GM23338 (cell line): ENCODE measurements around the gene FAAH.

Experiments
- CREB1 ChIP-seq: fragments of 250-450 bp; sonication (Bioruptor Pico); IDR thresholded peaks from 2 replicates; pipeline ENCODE4 v1.5.0; 2020; ENCODE audit warnings: low read depth, mild to moderate bottlenecking, moderate library complexity
- CTCF ChIP-seq, 2 experiments: fragments of 200-600 bp in 1 of 2; sonication (generic) in 1 of 2; conservative IDR thresholded peaks; 2 replicates each; pipeline versions ENCODE4 v1.5.1 to v1.6.1; 2016 to 2017; ENCODE audit warnings: antibody characterized with exemption in 2 of 2, low read depth in 2 of 2, mild to moderate bottlenecking in 2 of 2, moderate library complexity in 1 of 2
- EZH2 ChIP-seq: fragments of 200-600 bp; sonication (generic); IDR thresholded peaks from one replicate; pipeline ENCODE4 v1.8.0; 2017; ENCODE audit warnings: antibody characterized with exemption, mild to moderate bottlenecking, low read depth; ENCODE audit not compliant: unreplicated experiment
- EZH2phosphoT487 ChIP-seq: fragments of 200-600 bp; sonication (generic); IDR thresholded peaks from one replicate; pipeline ENCODE4 v1.8.1; 2018; ENCODE audit warnings: antibody characterized with exemption; ENCODE audit not compliant: unreplicated experiment
- JUNB ChIP-seq: IDR thresholded peaks from one replicate; pipeline ENCODE4 v1.6.1; 2016; ENCODE audit warnings: antibody characterized with exemption; ENCODE audit not compliant: unreplicated experiment
- POLR2AphosphoS5 ChIP-seq: IDR thresholded peaks from 2 replicates; pipeline ENCODE4 v1.6.1; 2016; ENCODE audit warnings: antibody characterized with exemption, low read depth
- REST ChIP-seq: IDR thresholded peaks from one replicate; pipeline ENCODE4 v1.6.1; 2018; ENCODE audit warnings: antibody characterized with exemption; ENCODE audit not compliant: unreplicated experiment
- STAT1 ChIP-seq: IDR thresholded peaks from one replicate; pipeline ENCODE4 v1.6.1; 2016; ENCODE audit warnings: antibody characterized with exemption; ENCODE audit not compliant: unreplicated experiment
- ZNF114 ChIP-seq: fragments of 250-450 bp; sonication (Bioruptor Pico); IDR thresholded peaks from 2 replicates; pipeline ENCODE4 v1.5.0; 2020; ENCODE audit warnings: mild to moderate bottlenecking, moderate library complexity
- ZNF331 ChIP-seq: fragments of 250-450 bp; sonication (Bioruptor Pico); IDR thresholded peaks from 2 replicates; pipeline ENCODE4 v1.5.0; 2020; ENCODE audit warnings: low read depth, mild to moderate bottlenecking, moderate library complexity
- ZNF462 ChIP-seq: fragments of 250-450 bp; sonication (Bioruptor Pico); IDR thresholded peaks from 2 replicates; pipeline ENCODE4 v1.5.0; 2020; ENCODE audit warnings: mild to moderate bottlenecking, moderate library complexity
- TF ChIP-seq, protein P1 (sequence below): IDR thresholded peaks from 2 replicates; pipeline ENCODE4 v1.6.1; 2016; ENCODE audit warnings: antibody characterized with exemption

GRCh38 chr1:46362158-46362557 is 32.0 kb upstream of the FAAH start:
- TF ChIP-seq CTCF (conservative IDR thresholded peaks at IDR 0.05; ENCODE audit: low read depth in 2 of 2) (no peak), CREB1 (CRISPR knock-in tag) (no peak), JUNB (no peak), POLR2AphosphoS5 (no peak), REST (no peak), EZH2phosphoT487 (no peak), EZH2 (no peak), ZNF462 (CRISPR knock-in tag) (no peak), ZNF114 (no peak), STAT1 (no peak), ZNF331 (CRISPR knock-in tag) (no peak)
- TF ChIP-seq, protein P1, sequence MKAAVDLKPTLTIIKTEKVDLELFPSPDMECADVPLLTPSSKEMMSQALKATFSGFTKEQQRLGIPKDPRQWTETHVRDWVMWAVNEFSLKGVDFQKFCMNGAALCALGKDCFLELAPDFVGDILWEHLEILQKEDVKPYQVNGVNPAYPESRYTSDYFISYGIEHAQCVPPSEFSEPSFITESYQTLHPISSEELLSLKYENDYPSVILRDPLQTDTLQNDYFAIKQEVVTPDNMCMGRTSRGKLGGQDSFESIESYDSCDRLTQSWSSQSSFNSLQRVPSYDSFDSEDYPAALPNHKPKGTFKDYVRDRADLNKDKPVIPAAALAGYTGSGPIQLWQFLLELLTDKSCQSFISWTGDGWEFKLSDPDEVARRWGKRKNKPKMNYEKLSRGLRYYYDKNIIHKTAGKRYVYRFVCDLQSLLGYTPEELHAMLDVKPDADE, result no peak
